ENCODE measurements around the gene KLK7. TPM values are rescaled to one million over a fixed set of nuclear protein-coding genes. Genes with fewer than 3 reads are reported as not detected.

The KLK7 gene
- total RNA-seq, 1 experiment from 2014 or later = not detected

- BruUV-seq (replicated peaks) = no TSS peak
- Histone ChIP-seq H3K36me3 (ENCODE audit: insufficient read depth, low read length, poor library complexity, severe bottlenecking) (no peaks in the 10 kb centered on the region), H3K4me1 (ENCODE audit: insufficient read depth, low read length, poor library complexity, severe bottlenecking) (no peaks in the 10 kb centered on the region), H3K27ac (ENCODE audit: low read depth, low read length, poor library complexity, severe bottlenecking) (no peak overlapping the region), H3K9me3 (ENCODE audit: low read depth, low read length, poor library complexity, severe bottlenecking) (no peaks in the 10 kb centered on the region), H3K27me3 (replicated peaks; ENCODE audit: insufficient read depth, low read depth, low read length, poor library complexity) (peaks cover 48% of the 10 kb centered on the region), H3K4me3 (ENCODE audit: low read depth, low read length, poor library complexity, severe bottlenecking) (no peak overlapping the region)
- no peak for DNase-seq (ENCODE audit: low spot score)
- intact Hi-C loops (cut with micrococcal nuclease; ENCODE audit: unreplicated experiment) = no loop called here
- POLR2A ChIA-PET (ENCODE audit: low non-redundant PET) = no interaction called here
- TF ChIP-seq, protein P1, sequence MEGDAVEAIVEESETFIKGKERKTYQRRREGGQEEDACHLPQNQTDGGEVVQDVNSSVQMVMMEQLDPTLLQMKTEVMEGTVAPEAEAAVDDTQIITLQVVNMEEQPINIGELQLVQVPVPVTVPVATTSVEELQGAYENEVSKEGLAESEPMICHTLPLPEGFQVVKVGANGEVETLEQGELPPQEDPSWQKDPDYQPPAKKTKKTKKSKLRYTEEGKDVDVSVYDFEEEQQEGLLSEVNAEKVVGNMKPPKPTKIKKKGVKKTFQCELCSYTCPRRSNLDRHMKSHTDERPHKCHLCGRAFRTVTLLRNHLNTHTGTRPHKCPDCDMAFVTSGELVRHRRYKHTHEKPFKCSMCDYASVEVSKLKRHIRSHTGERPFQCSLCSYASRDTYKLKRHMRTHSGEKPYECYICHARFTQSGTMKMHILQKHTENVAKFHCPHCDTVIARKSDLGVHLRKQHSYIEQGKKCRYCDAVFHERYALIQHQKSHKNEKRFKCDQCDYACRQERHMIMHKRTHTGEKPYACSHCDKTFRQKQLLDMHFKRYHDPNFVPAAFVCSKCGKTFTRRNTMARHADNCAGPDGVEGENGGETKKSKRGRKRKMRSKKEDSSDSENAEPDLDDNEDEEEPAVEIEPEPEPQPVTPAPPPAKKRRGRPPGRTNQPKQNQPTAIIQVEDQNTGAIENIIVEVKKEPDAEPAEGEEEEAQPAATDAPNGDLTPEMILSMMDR (conservative IDR thresholded peaks at IDR 0.05; ENCODE audit: low read depth, low read length) = no peak
- no peak for TF ChIP-seq EZH2 (IDR thresholded peaks at IDR 0.05; ENCODE audit: borderline replicate concordance, low read depth, low read length, poor library complexity, severe bottlenecking)
- CTCF ChIA-PET = no interaction called here
These were observed 25.6 kb upstream of the KLK7 start for GRCh38 chr19:51009061-51009891.

DNA sequence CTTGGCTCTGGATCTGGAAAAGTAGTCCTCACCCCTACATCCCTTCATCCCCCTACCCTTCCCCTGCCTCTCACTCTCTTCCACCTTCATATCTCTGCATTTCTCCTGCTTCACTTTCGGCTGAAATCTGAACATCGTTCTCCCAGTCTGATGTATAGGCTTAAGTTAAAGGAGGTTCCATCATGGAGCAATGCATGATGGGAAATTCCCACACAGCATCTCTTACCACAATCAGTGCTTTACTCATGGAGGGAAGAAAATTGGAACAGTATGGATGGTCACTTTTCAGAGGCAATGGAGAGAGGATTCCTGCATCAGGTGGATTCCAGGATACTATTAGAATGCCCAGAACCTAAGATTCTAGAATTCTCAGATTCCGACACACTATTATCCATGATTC, 23.8 kb upstream of the KLK7 start:
- BruUV-seq (replicated peaks) = no TSS peak
- Histone ChIP-seq H3K4me1 (ENCODE audit: insufficient read depth, low read length, poor library complexity, severe bottlenecking) (no peaks in the 10 kb centered on the region), H3K36me3 (ENCODE audit: insufficient read depth, low read length, poor library complexity, severe bottlenecking) (no peaks in the 10 kb centered on the region), H3K9me3 (ENCODE audit: low read depth, low read length, poor library complexity, severe bottlenecking) (no peaks in the 10 kb centered on the region), H3K27me3 (replicated peaks; ENCODE audit: insufficient read depth, low read depth, low read length, poor library complexity) (peaks cover 48% of the 10 kb centered on the region), H3K4me3 (ENCODE audit: low read depth, low read length, poor library complexity, severe bottlenecking) (no peak overlapping the region), H3K27ac (ENCODE audit: low read depth, low read length, poor library complexity, severe bottlenecking) (no peak overlapping the region)
- no peak for DNase-seq (ENCODE audit: low spot score)
- intact Hi-C loops (cut with micrococcal nuclease; ENCODE audit: unreplicated experiment) = no loop called here
- TF ChIP-seq, protein P1 (conservative IDR thresholded peaks at IDR 0.05; ENCODE audit: low read depth, low read length) = no peak
- TF ChIP-seq EZH2 (IDR thresholded peaks at IDR 0.05; ENCODE audit: borderline replicate concordance, low read depth, low read length, poor library complexity, severe bottlenecking) = no peak
- ChIA-PET POLR2A (ENCODE audit: low non-redundant PET) (no interaction called here), CTCF (no interaction called here)

GRCh38 chr19:51006406-51006805, 22.7 kb upstream of the KLK7 start:
- Histone ChIP-seq H3K4me1 (ENCODE audit: insufficient read depth, low read length, poor library complexity, severe bottlenecking) (no peaks in the 10 kb centered on the region), H3K27me3 (replicated peaks; ENCODE audit: insufficient read depth, low read depth, low read length, poor library complexity) (peaks cover 45% of the 10 kb centered on the region), H3K9me3 (ENCODE audit: low read depth, low read length, poor library complexity, severe bottlenecking) (no peaks in the 10 kb centered on the region), H3K4me3 (ENCODE audit: low read depth, low read length, poor library complexity, severe bottlenecking) (no peak overlapping the region), H3K36me3 (ENCODE audit: insufficient read depth, low read length, poor library complexity, severe bottlenecking) (no peaks in the 10 kb centered on the region), H3K27ac (ENCODE audit: low read depth, low read length, poor library complexity, severe bottlenecking) (no peak overlapping the region)
- BruUV-seq (replicated peaks) = no TSS peak
- no peak for DNase-seq (ENCODE audit: low spot score)
- POLR2A ChIA-PET (ENCODE audit: low non-redundant PET) = no interaction called here
- CTCF ChIA-PET = no interaction called here
- no peak for TF ChIP-seq EZH2 (IDR thresholded peaks at IDR 0.05; ENCODE audit: borderline replicate concordance, low read depth, low read length, poor library complexity, severe bottlenecking)
- TF ChIP-seq, protein P1 (conservative IDR thresholded peaks at IDR 0.05; ENCODE audit: low read depth, low read length) = no peak
- intact Hi-C loops (cut with micrococcal nuclease; ENCODE audit: unreplicated experiment) = no loop called here
